GM23248 (cell line): ENCODE measurements around the gene TNFAIP8L3.

Experiments
- EZH2 ChIP-seq: fragments of 200-600 bp; sonication (generic); IDR thresholded peaks from 2 replicates; pipeline ENCODE4 v1.6.1; 2018; ENCODE audit warnings: antibody characterized with exemption, mild to moderate bottlenecking; ENCODE audit not compliant: insufficient read depth, poor library complexity, severe bottlenecking
- EZH2phosphoT487 ChIP-seq: fragments of 200-600 bp; sonication (generic); IDR thresholded peaks from 2 replicates; pipeline ENCODE4 v1.6.1; 2018; ENCODE audit warnings: antibody characterized with exemption, moderate library complexity, mild to moderate bottlenecking, low read depth; ENCODE audit not compliant: insufficient read depth

DNA sequence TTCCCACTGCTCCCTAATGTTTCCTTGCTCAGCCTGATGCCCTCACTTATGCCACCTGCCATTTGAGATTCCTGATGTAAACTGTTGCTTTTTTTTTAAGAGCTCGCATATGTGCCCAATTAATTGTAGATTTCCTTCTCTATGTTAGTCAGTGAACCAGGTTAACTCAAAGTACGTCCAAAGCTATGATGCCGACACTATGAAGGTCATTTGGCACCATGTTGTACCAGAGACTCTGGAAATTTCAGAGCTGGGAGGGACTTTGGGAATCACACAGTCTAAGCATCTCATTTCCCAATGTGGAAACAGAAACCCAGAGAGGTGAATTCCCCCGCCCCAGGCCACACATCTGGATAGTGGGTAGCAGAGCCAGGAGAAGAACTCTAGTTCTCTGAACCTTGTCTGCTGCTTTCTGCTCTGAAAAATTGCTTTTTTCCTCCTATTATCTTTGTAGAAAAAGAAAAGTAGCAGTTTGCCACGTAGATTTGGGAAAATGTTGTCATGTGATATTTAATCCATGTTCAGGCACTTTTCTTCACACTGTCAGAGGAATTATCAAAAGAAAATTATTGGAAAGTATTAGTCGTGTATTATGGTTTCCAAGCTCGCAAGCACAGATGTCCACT, 38.5 kb upstream of the TNFAIP8L3 start:
- TF ChIP-seq EZH2: no peak
- TF ChIP-seq EZH2phosphoT487: no peak
